Activated CD4-positive, alpha-beta T cell treated with anti-CD3 and anti-CD28 coated beads for 4 hours (primary cell): ENCODE data around the gene CYP2W1.
"Not testable (repeated sequence)": the region's sequence is repeated elsewhere in the genome, so short reads cannot be mapped to it uniquely, and the experiment has no call there.

ENCODE experiments used
- DNase-seq, 2 donors: peaks; one replicate each; pipeline ENCODE4 v3.0.0-alpha.2; 2020

The CYP2W1 gene

DNA sequence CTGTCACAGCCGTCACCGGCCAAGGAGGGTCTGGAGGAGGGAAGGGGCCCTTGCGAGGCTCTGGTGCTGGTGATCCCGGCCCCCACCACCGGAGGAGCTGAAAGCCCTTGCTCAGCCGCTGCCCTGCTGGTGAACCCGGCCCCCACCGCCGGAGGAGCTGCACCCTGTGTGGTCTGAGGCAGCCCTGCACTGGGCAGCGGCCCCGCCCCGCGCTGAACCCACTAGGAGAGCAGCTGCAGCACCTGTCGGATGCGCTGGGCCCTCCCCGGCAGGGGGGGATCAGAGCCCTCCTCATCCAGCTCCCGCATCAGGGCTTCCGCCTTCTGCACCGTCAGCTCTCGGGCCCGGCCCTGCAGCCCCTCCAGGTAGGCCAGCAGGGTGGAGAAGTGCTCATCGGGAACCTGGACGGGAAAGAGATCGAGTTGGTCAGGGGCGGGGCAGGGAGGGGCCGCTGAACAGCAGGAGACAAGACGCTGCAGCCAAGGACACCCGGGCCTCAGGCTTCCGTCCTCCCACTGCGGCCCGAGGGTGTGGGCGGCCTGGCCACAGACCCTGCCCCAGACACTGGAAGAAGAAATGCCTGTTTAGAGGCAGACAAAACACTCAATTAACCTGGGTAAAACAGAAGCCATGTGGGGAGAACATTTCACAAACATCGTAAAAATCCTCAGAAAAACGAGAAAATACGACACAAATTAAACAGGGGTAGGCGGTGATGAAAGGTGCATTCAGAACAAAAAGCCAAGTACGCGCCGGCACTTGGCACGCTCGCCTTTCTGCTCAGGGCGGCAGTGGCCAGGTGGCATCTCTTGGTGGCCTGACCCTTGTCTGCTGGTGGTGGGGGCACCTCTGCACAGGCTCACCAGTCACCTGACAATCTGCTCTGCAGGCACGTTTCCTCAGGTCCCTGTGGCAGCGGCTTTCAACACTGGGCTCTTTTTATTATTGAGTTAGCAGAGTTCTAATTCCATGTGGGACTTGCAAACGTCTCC, 14.7 kb downstream of the CYP2W1 start:
- DNase-seq: no peak

DNA sequence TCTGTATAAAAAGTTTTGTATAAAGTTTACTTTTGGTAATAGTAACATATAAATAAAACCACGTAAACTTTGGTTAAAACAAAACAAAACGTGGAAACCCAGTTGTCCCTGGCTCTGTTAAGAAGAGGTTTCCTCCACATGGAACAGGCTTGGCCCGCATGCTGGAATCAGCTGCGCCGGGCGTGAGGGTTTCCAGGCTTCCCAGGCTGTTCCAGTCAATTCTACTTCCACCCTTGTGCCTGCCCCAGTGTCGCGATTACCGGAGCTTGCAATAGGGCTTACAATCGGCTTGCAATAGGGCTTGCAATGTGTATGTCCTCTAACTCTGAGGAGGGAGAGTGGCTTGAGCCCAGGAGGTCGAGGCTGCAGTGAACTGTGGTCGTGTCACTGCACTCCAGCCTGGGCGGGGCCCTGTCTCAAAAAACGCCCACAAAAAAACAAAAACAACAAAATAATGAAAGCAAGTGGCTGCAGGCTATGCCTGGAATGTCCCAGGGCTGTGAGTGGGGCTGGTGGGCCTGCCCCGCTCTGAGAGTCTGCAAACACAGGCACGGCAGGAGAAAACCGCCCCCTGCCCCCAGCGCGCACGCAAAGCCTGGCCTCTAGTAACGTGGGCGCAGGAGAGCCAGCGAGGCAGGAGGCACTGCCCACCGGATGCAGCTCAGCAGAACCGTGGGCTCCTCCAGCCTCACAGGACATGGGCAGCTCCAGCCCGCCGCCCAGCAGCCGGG, 16.3 kb downstream of the CYP2W1 start:
- no peak for DNase-seq

GRCh38 chr7:999941-1000935, 17.3 kb downstream of the CYP2W1 start:
- no peak for DNase-seq

DNA sequence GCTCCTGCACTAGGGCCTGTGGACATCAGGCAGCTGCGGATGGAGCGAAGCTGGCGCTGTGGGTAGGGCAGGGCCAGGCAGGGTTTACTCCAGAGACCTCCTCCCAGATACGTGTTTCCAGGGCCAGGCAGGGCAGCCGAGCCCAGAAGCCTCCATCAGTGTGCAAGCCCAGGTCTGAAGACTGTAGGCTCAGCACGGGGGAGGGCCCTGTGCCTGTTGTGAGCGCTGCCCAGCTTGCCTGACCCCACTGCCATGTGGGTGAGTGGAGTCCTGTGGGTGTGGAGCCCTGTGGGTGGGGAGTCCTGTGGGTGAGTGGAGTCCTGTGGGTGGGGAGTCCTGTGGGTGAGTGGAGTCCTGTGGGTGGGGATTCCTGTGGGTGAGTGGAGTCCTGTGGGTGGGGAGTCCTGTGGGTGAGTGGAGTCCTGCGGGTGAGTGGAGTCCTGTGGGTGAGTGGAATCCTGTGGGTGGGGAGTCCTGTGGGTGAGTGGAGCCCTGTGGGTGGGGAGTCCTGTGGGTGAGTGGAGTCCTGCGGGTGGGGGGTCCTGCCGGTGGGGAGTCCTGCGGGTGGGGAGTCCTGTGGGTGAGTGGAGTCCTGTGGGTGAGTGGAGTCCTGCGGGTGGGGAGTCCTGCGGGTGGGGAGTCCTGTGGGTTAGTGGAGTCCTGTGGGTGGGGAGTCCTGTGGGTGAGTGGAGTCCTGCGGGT, 18.2 kb downstream of the CYP2W1 start:
- not testable (repeated sequence) for DNase-seq

- not testable (repeated sequence) for DNase-seq
Observed at GRCh38 chr7:1002026-1002425, 19.0 kb downstream of the CYP2W1 start.

DNA sequence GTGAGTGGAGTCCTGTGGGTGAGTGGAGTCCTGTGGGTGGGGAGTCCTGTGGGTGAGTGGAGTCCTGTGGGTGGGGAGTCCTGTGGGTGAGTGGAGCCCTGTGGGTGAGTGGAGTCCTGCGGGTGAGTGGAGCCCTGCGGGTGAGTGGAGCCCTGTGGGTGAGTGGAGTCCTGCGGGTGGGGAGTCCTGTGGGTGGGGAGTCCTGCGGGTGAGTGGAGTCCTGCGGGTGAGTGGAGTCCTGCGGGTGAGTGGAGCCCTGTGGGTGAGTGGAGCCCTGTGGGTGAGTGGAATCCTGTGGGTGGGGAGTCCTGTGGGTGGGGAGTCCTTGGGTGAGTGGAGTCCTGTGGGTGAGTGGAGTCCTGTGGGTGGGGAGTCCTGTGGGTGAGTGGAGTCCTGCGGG, 19.5 kb downstream of the CYP2W1 start:
- DNase-seq: not testable (repeated sequence)

DNA sequence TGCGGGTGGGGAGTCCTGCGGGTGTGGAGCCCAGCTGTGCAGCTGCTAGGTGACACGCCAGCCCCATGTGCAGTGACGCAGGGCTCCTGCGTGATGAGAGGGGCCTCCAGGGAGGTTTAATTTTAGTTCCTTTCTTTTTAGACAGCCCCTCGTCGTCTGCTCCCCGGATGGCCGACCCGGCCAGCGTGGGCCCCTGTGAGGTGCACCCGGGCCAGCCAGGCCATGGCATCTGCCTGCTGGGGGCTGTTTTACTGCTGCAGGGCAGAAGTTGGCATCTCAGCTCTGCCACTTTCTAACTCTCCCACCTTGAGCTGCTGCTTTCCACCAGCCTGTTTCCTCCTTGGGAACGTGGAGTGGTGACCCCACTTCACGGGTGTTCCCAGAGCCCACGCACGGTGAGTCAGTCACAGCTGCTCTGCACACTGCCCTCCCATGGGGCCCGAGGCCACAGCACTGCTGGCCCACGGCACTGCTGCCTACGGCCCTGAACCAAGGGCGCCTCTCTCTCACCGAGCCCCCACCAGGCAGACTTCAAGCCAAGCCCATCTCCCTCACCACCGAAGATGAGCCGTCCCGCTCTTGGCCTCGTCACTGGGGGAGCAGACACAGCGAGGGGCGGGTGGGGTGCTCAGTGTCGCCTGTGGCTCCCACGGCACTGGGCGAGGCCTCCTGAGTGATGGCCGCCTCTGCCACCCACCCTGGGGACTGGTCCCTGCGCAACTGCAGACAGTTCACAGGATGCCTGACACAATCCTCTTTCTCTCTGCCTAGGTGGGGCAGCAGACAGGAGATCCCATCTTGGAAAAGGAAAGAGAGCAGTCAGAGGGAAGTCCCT, 21.3 kb downstream of the CYP2W1 start:
- no peak for DNase-seq

GRCh38 chr7:1005303-1005702, 22.3 kb downstream of the CYP2W1 start:
- no peak for DNase-seq

- DNase-seq: no peak
Observed at GRCh38 chr7:1007901-1008300, 24.9 kb downstream of the CYP2W1 start.

DNA sequence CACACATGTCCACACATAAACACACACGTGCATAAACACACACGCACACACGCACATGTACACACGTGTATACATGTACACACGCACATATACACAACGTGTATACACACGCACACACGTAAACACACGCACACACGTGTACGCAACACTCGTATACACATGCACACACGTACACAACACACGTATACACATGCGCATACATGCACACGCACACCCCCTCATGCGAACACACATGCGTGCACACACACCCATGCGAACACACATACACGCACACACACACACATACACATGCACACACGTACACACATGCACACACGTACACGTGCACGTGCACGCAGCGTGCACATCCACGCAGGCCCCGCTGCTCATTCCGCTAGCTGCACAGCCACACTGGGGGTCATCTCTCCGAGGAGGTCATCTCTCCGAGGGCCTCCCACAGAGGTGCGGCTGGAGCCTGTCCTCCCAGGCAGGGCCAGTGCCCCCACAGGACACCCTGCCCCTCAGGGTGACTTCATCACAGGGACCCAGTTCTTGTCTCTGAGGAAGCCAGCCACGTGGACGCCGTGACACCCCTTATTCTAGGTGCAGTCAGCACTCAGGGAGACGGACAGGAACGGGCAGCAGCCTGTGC, 25.9 kb downstream of the CYP2W1 start:
- no peak for DNase-seq

GRCh38 chr7:1009747-1010146, 26.8 kb downstream of the CYP2W1 start:
- DNase-seq: no peak

DNA sequence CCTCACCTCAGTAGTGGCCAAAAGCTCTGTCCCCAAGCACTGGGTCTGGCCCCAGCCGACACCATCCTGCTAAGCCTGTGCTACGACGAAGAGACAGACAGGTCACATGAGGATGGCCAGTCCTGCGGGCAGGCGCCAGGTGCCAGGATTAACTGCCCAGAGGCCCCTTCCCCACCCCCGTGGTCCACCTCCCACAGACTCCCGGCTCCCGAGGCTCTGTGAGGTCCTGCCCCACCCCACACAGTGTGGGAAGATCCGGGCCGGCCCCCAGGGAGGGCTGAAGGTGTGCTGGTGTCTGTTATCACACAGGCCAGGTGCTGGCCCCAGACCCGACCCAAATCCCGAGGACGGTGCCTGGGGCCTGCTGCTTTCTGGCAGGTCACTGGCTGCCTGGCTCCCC, 27.2 kb downstream of the CYP2W1 start:
- DNase-seq: no peak

DNA sequence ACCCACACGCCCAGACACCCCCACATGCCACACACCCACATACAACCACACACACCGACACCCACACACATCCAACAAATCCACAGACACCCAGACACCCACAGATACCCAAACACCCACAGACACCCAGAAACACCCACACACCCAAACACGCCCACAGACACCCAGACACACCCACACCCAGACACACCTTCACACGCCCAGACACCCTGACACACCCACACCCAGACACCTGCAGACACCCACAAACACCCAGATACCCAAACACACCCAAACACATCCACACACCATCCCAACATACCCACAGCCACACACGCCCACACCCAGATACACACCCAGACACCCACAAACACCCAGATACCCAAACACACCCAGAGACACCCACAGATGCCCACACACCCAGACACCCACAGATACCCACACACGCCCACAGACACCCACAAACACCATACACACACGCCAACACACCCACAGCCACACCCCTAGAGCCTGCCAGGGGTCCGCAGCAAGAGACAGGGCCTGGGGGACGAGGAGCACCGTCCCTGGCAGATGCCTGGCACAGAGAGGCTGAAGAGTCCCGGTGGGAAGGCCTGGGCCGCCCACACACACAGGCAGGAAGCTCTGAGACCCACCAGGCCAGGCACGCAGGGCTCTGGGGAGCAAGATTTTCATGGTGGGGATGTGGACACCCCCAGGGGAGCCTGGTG, 28.5 kb downstream of the CYP2W1 start:
- DNase-seq: no peak

GRCh38 chr7:1012004-1012715, 29.2 kb downstream of the CYP2W1 start:
- DNase-seq: no peak

DNA sequence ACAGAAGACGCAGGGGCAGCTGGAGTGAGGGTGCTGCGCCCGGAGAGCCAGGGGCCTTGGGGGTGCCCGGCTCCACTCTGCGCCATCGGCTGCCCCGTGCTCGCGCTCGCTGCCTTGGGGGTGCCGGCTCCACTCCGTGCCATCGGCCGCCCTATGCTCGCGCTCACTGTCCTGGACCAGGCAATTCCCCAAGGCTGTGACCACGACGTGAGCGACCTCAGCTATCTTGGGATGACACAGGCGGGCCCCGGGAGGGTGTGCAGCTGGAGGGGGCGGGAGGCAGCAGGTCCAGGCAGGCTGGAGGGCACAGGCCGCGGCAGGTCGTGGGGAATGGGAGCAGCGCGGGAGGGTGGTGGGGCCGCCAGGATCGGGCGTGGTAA, 29.7 kb downstream of the CYP2W1 start:
- DNase-seq: no peak

DNA sequence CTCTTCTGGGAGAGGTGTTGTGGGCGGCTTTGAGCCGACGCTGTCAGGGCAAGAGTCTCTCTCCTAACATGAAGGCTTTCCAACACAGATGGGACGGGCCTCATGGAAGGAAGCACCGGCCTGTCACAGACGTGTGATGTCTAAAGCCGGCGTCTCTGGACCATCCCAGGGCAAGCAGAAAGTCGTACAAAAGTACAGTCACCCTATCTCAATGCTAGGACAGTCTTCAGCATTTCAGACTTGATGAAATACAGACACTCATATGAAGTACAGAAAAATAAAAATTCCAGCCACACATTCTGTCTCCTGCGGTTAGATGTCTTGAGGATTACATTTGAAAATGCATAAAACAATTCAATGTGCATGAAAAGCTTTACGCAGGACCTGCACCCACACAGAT, 30.6 kb downstream of the CYP2W1 start:
- no peak for DNase-seq

DNA sequence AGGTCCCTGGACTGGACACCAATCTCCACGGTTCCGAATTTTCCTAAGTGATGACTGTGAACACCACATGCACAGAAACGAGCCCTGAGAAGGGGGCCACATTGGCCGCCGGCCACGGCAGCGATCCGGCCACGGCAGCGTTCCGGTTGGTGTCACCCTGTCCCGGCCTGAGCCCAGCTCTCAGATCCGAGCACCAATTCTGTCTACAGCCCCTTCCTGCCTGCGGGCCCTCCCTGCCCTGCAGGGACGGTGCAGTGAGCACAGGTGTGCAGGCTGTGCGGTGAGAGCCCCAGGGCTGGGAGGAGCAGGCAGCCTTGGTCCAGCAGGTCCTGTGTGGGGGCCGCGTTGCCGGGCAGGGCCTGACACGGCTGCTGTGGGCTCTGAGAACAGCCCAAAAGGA, 31.7 kb downstream of the CYP2W1 start:
- DNase-seq: no peak

GRCh38 chr7:1015196-1016121, 32.5 kb downstream of the CYP2W1 start:
- DNase-seq: no peak
